Activated CD4-positive, alpha-beta T cell treated with anti-CD3 and anti-CD28 coated beads, Interleukin-2, amount 50 U/mL, for 4 hours (primary cell): Measurements from ENCODE around the gene LTF.

ENCODE experiments used
- DNase-seq, 2 experiments: peaks; one replicate each; pipeline ENCODE4 v3.0.0-alpha.2; 2020

Gene LTF

GRCh38 chr3:46490338-46491084, 25.8 kb upstream of the LTF start:
- no peak for DNase-seq

- no peak for DNase-seq
These were observed 25.2 kb upstream of the LTF start for GRCh38 chr3:46489875-46490274.

- no peak for DNase-seq
These were observed 24.7 kb upstream of the LTF start for GRCh38 chr3:46489381-46489780.

- peak; percentile 93 to 94 for DNase-seq
These were observed 24.1 kb upstream of the LTF start for GRCh38 chr3:46488735-46489361.

GRCh38 chr3:46485779-46486175, 21.1 kb upstream of the LTF start:
- DNase-seq: no peak

GRCh38 chr3:46484911-46485778, 20.4 kb upstream of the LTF start:
- DNase-seq: no peak

GRCh38 chr3:46484388-46484787, 19.7 kb upstream of the LTF start:
- DNase-seq: no peak

- DNase-seq: no peak
These were observed 19.1 kb upstream of the LTF start for GRCh38 chr3:46483825-46484224.

- no peak for DNase-seq
These were observed 18.1 kb upstream of the LTF start for GRCh38 chr3:46482632-46483350.

GRCh38 chr3:46481636-46482035, 16.9 kb upstream of the LTF start:
- DNase-seq: no peak

- DNase-seq: no peak
These were observed 15.9 kb upstream of the LTF start for GRCh38 chr3:46480491-46481195.

GRCh38 chr3:46479696-46480095, 15.0 kb upstream of the LTF start:
- no peak for DNase-seq

GRCh38 chr3:46479021-46479420, 14.3 kb upstream of the LTF start:
- no peak for DNase-seq

GRCh38 chr3:46478341-46478740, 13.6 kb upstream of the LTF start:
- DNase-seq: no peak

GRCh38 chr3:46477756-46478155, 13.1 kb upstream of the LTF start:
- no peak for DNase-seq

- DNase-seq: no peak
These were observed 12.4 kb upstream of the LTF start for GRCh38 chr3:46477145-46477544.

GRCh38 chr3:46472736-46473135, 8.0 kb upstream of the LTF start:
- DNase-seq: no peak

GRCh38 chr3:46471371-46471914, 6.7 kb upstream of the LTF start:
- DNase-seq: no peak

GRCh38 chr3:46470831-46471230, 6.1 kb upstream of the LTF start:
- DNase-seq: no peak

- DNase-seq: no peak
These were observed 5.1 kb upstream of the LTF start for GRCh38 chr3:46469680-46470357.
